ENCODE results near the gene DMBX1. TPM values are rescaled to one million over a fixed set of nuclear protein-coding genes. Genes with fewer than 3 reads are reported as not detected.

DMBX1 gene
- total and polyA plus RNA-seq, 9 of the 15 experiments (the other 6 are each of a cell fraction or from before 2014, with no cell fraction given) = 0.25 to 4.3 (median 1.0) TPM

GRCh38 chr1:46527474-46528296 lies 38.0 kb downstream of the DMBX1 start (continued):
- TF ChIP-seq ZNF146 (CRISPR knock-in tag; IDR thresholded peaks at IDR 0.05; ENCODE audit: unreplicated experiment) = no peak
- TF ChIP-seq POLR2H (tag; IDR thresholded peaks at IDR 0.05; ENCODE audit: low read depth) = no peak
- no peak for TF ChIP-seq GABPA (tag; conservative IDR thresholded peaks at IDR 0.05; ENCODE audit: low read depth)
- TF ChIP-seq VEZF1 (CRISPR knock-in tag; IDR thresholded peaks at IDR 0.05) = peak; percentile 78
- TF ChIP-seq CAMTA2 (CRISPR knock-in tag; conservative IDR thresholded peaks at IDR 0.05) = no peak
- no peak for TF ChIP-seq SIRT6 (IDR thresholded peaks at IDR 0.05; ENCODE audit: low read depth, low read length)
- TF ChIP-seq MED1 (CRISPR knock-in tag; IDR thresholded peaks at IDR 0.05; ENCODE audit: borderline replicate concordance) = no peak
- no peak for TF ChIP-seq PBX2 (CRISPR knock-in tag; IDR thresholded peaks at IDR 0.05; ENCODE audit: low read depth)
- no peak; the same call in 1 of the 2 replicates for TF ChIP-seq PBX2 (tag; conservative IDR thresholded peaks at IDR 0.05; ENCODE audit: low read depth)
- peak; percentile 91; the same call in 1 of the 2 replicates for TF ChIP-seq NR1H2 (CRISPR knock-in tag; IDR thresholded peaks at IDR 0.05)
- peak in 1 of 2 experiments; percentile 82; a peak in 2 of 4 replicates for TF ChIP-seq HDAC1 (IDR thresholded peaks at IDR 0.05)
- no peak for TF ChIP-seq PURB (CRISPR knock-in tag; IDR thresholded peaks at IDR 0.05; ENCODE audit: low read depth)
- TF ChIP-seq PTBP1 (IDR thresholded peaks at IDR 0.05; ENCODE audit: low read depth, low read length) = no peak
- 0 out of 2 replicates have a peak, but pooled peaks have one; percentile 42 for TF ChIP-seq TSC22D4 (tag; IDR thresholded peaks at IDR 0.05)
